Fibroblast of lung (primary cell): Measurements from ENCODE around the gene STARD10. TPM values are rescaled to one million over a fixed set of nuclear protein-coding genes. Genes with fewer than 3 reads are reported as not detected.

Experiments used
- DNase-seq, 2 donors: peaks; one replicate each; pipeline versions ENCODE4 v3.0.0 to v3.0.0-alpha.2; 2010; ENCODE audit warnings: low read depth in 2 of 2
- H2AFZ ChIP-seq: 2 replicates; pipeline ENCODE4 v1.5.1; 2012; ENCODE audit warnings: low read length, control low read depth, inconsistent platforms
- H3K27ac ChIP-seq: 2 replicates; pipeline ENCODE4 v1.5.1; 2011; ENCODE audit warnings: low read length, control low read depth; ENCODE audit not compliant: insufficient read depth
- H3K27me3 ChIP-seq: 2 replicates; pipeline ENCODE4 v1.5.1; 2011; ENCODE audit warnings: mild to moderate bottlenecking, low read length; ENCODE audit not compliant: control insufficient read depth, insufficient read depth
- H3K36me3 ChIP-seq: 2 replicates; pipeline ENCODE4 v1.5.1; 2011; ENCODE audit warnings: low read length; ENCODE audit not compliant: control insufficient read depth, insufficient read depth
- H3K4me1 ChIP-seq: 2 replicates; pipeline ENCODE4 v1.5.1; 2011; ENCODE audit warnings: low read length; ENCODE audit not compliant: control insufficient read depth, insufficient read depth; ENCODE audit errors: extremely low read depth
- H3K4me2 ChIP-seq: 2 replicates; pipeline ENCODE4 v1.5.1; 2011; ENCODE audit warnings: low read length, control low read depth; ENCODE audit not compliant: insufficient read depth; ENCODE audit errors: extremely low read depth
- H3K4me3 ChIP-seq, 4 experiments: fragments of 200-600 bp in 1 of 4; sonication (generic) in 1 of 4; replicated peaks in 1 of 4; 2 replicates each; pipeline ENCODE4 v1.5.1; 2011 to 2016; ENCODE audit warnings: low read length in 4 of 4, low read depth in 3 of 4, mild to moderate bottlenecking in 3 of 4, control low read depth in 2 of 4, inconsistent platforms in 1 of 4, mixed read lengths in 1 of 4; ENCODE audit not compliant: insufficient read depth in 1 of 4; ENCODE audit errors: control extremely low read depth in 1 of 4
- H3K79me2 ChIP-seq: 2 replicates; pipeline ENCODE4 v1.5.1; 2012; ENCODE audit warnings: mild to moderate bottlenecking, low read length, inconsistent platforms; ENCODE audit not compliant: control insufficient read depth, insufficient read depth
- H3K9ac ChIP-seq: 2 replicates; pipeline ENCODE4 v1.5.1; 2011; ENCODE audit warnings: mild to moderate bottlenecking, low read length, control low read depth; ENCODE audit not compliant: insufficient read depth
- H3K9me3 ChIP-seq: 2 replicates; pipeline ENCODE4 v1.5.1; 2012; ENCODE audit warnings: low read depth, low read length; ENCODE audit not compliant: control insufficient read depth, insufficient read depth
- H4K20me1 ChIP-seq: 2 replicates; pipeline ENCODE4 v1.5.1; 2011; ENCODE audit warnings: low read length; ENCODE audit not compliant: control insufficient read depth, insufficient read depth; ENCODE audit errors: extremely low read depth
- CTCF ChIP-seq, 2 donors: IDR thresholded peaks in 1 of 2; conservative IDR thresholded peaks in 1 of 2; 1 replicate in 1 of 2; 2 replicates in 1 of 2; pipeline ENCODE4 v1.5.1; 2011 to 2012; ENCODE audit warnings: low read length in 2 of 2, control low read depth in 1 of 2, inconsistent platforms in 1 of 2, low read depth in 1 of 2, mild to moderate bottlenecking in 1 of 2
- EZH2 ChIP-seq: IDR thresholded peaks from 2 replicates; pipeline ENCODE4 v1.5.1; 2012; ENCODE audit warnings: low read length, control low read depth, mild to moderate bottlenecking; ENCODE audit errors: missing control alignments
- polyA plus RNA-seq, 2 donors: library from polyadenylated mRNA; depleted of rRNA in 1 of 2; stranded (reverse) in 1 of 2; unstranded in 1 of 2; fragments of >200 nt; gene quantifications; 2 replicates each; pipeline ENCODE4 v1.2.1, GENCODE V29; 2011 to 2012; ENCODE audit warnings: missing spikeins in 1 of 2
- total RNA-seq: library from RNA; depleted of rRNA; stranded (reverse); fragments of >200 nt; gene quantifications from 2 replicates; pipeline ENCODE4 v1.2.1, GENCODE V29; 2014

The STARD10 gene
- total and polyA plus RNA-seq, 2 donors (not counting 1 experiment from before 2014, with no cell fraction given), result 20.7 to 32.0 TPM

- Histone ChIP-seq H3K79me2 (peaks cover 14% of the 10 kb centered on the region), H3K27me3 (no peaks in the 10 kb centered on the region), H3K9ac (no peak overlapping the region), H3K36me3 (no peaks in the 10 kb centered on the region), H4K20me1 (no peaks in the 10 kb centered on the region), H3K4me1 (peaks cover 40% of the 10 kb centered on the region), H3K4me2 (no peak overlapping the region), H3K9me3 (no peaks in the 10 kb centered on the region), H2AFZ (no peak overlapping the region), H3K27ac (no peak overlapping the region), H3K4me3 (no peak overlapping the region)
- no peak for TF ChIP-seq CTCF (conservative IDR thresholded peaks at IDR 0.05 in 1 of 2, IDR thresholded peaks at IDR 0.05 in 1 of 2; ENCODE audit: low read depth in 1 of 2, low read length in 2 of 2)
- TF ChIP-seq EZH2, result no peak
- no peak for DNase-seq
Observed at GRCh38 chr11:72740562-72741428, 53.1 kb downstream of the STARD10 start.

GRCh38 chr11:72740060-72740424 lies 53.8 kb downstream of the STARD10 start:
- H3K9ac ChIP-seq, result no peak overlapping the region
- no peaks in the 10 kb centered on the region for H3K36me3 ChIP-seq
- H3K79me2 ChIP-seq, result peaks cover 14% of the 10 kb centered on the region
- H4K20me1 ChIP-seq, result no peaks in the 10 kb centered on the region
- H3K9me3 ChIP-seq, result no peaks in the 10 kb centered on the region
- H3K27me3 ChIP-seq, result no peaks in the 10 kb centered on the region
- peaks cover 45% of the 10 kb centered on the region for H3K4me1 ChIP-seq
- DNase-seq, result no peak
- H2AFZ ChIP-seq, result no peak overlapping the region
- no peak overlapping the region for H3K27ac ChIP-seq
- no peak for TF ChIP-seq CTCF (conservative IDR thresholded peaks at IDR 0.05 in 1 of 2, IDR thresholded peaks at IDR 0.05 in 1 of 2; ENCODE audit: low read depth in 1 of 2, low read length in 2 of 2)
- no peak for TF ChIP-seq EZH2
- H3K4me3 ChIP-seq, result no peak overlapping the region
- no peak overlapping the region for H3K4me2 ChIP-seq

- no peak overlapping the region for H3K4me2 ChIP-seq
- no peak overlapping the region for H2AFZ ChIP-seq
- H3K36me3 ChIP-seq, result no peaks in the 10 kb centered on the region
- no peak overlapping the region for H3K27ac ChIP-seq
- H3K9ac ChIP-seq, result no peak overlapping the region
- peaks cover 14% of the 10 kb centered on the region for H3K79me2 ChIP-seq
- peaks cover 45% of the 10 kb centered on the region for H3K4me1 ChIP-seq
- no peaks in the 10 kb centered on the region for H4K20me1 ChIP-seq
- H3K9me3 ChIP-seq, result no peaks in the 10 kb centered on the region
- no peak for DNase-seq
- no peak for TF ChIP-seq CTCF (conservative IDR thresholded peaks at IDR 0.05 in 1 of 2, IDR thresholded peaks at IDR 0.05 in 1 of 2; ENCODE audit: low read depth in 1 of 2, low read length in 2 of 2)
- TF ChIP-seq EZH2, result no peak
- H3K4me3 ChIP-seq, result no peak overlapping the region
- H3K27me3 ChIP-seq, result no peaks in the 10 kb centered on the region
Observed at GRCh38 chr11:72739240-72740059, 54.4 kb downstream of the STARD10 start.
